ENCODE data around the gene GATAD2A. TPM values are rescaled to one million over a fixed set of nuclear protein-coding genes. Genes with fewer than 3 reads are reported as not detected.

GATAD2A gene
- total and polyA plus RNA-seq, 2 of the 13 experiments (the other 11 are each of a cell fraction or from before 2014, with no cell fraction given): 16.8 to 28.6 TPM

- H3K79me2 ChIP-seq (ENCODE audit: insufficient read depth, low read length): peaks cover 85% of the 10 kb centered on the region
- ChIA-PET CTCF (ENCODE audit: low intra/inter-chr PET ratio, low total read pairs) (no interaction called here), POLR2A (interaction anchor here (0.6 kb wide), 1 partner anchor 477 kb away, joined by 5 read pairs; no protein-coding TSS in a partner anchor)
- in situ Hi-C loops (cut with HindIII; ENCODE audit: extremely low pct_ligation_motif_present, low pct_unique_long_range_greater_than_20kb): no loop called here
- no peak for ATAC-seq
- 96% methylated on average over 11 of the region's 11 CpGs for WGBS (ENCODE audit: low lambda C conversion rate)
- H2AFZ ChIP-seq (ENCODE audit: low read length): no peak overlapping the region
- H3K9me3 ChIP-seq (ENCODE audit: low read length): no peaks in the 10 kb centered on the region
- no peak overlapping the region for H3K4me2 ChIP-seq (ENCODE audit: low read depth, low read length)
- H4K20me1 ChIP-seq (ENCODE audit: insufficient read depth, low read length): peaks cover 17% of the 10 kb centered on the region; the same call in 1 of the 2 replicates
- DNase-seq (ENCODE audit: low spot score): no peak
- H3K27me3 ChIP-seq (ENCODE audit: control insufficient read depth in 1 of 2, insufficient read depth in 2 of 2, low read length in 2 of 2): no peaks in the 10 kb centered on the region
- no peak overlapping the region for H3K27ac ChIP-seq (ENCODE audit: extremely low read length, insufficient read depth, low read length)
- no peak for FAIRE-seq
- no peak for TF ChIP-seq ESRRA (CRISPR knock-in tag; IDR thresholded peaks at IDR 0.05; ENCODE audit: low read depth)
- TF ChIP-seq ZMYM3 (CRISPR knock-in tag; IDR thresholded peaks at IDR 0.05): 0 out of 2 replicates have a peak, but pooled peaks have one; percentile 26
- peak; percentile 85 for TF ChIP-seq ZNF629 (CRISPR knock-in tag; conservative IDR thresholded peaks at IDR 0.05)
- H3K4me1 ChIP-seq (ENCODE audit: insufficient read depth, low read length): peaks cover 13% of the 10 kb centered on the region
- H3K36me3 ChIP-seq (replicated peaks in 1 of 2; ENCODE audit: control insufficient read depth in 1 of 2, insufficient read depth in 2 of 2, low read length in 2 of 2): peaks cover 1 to 10% of the 10 kb centered on the region in 2 experiments; a peak in 3 of 5 replicates
- H3K9ac ChIP-seq (ENCODE audit: insufficient read depth, low read depth, low read length): no peak overlapping the region
- no peak overlapping the region for H3K4me3 ChIP-seq (replicated peaks in 1 of 3; ENCODE audit: insufficient read depth in 1 of 3, low read depth in 2 of 3, low read length in 3 of 3)
- intact Hi-C loops (cut with micrococcal nuclease; ENCODE audit: unreplicated experiment): no loop called here
- no TSS peak for BruUV-seq (replicated peaks)
These were observed 38.6 kb downstream of the GATAD2A start for GRCh38 chr19:19443902-19444680.

- intact Hi-C loops (cut with micrococcal nuclease; ENCODE audit: unreplicated experiment) (no loop called here), in situ Hi-C loops (cut with HindIII; ENCODE audit: extremely low pct_ligation_motif_present, low pct_unique_long_range_greater_than_20kb) (no loop called here)
- Histone ChIP-seq H3K4me3 (replicated peaks in 1 of 3; ENCODE audit: insufficient read depth in 1 of 3, low read depth in 2 of 3, low read length in 3 of 3) (no peak overlapping the region), H3K36me3 (replicated peaks in 1 of 2; ENCODE audit: control insufficient read depth in 1 of 2, insufficient read depth in 2 of 2, low read length in 2 of 2) (peaks cover 1 to 10% of the 10 kb centered on the region in 2 experiments; a peak in 3 of 5 replicates), H3K79me2 (ENCODE audit: insufficient read depth, low read length) (peaks cover 87% of the 10 kb centered on the region), H3K4me1 (ENCODE audit: insufficient read depth, low read length) (peaks cover 13% of the 10 kb centered on the region), H3K9me3 (ENCODE audit: low read length) (no peaks in the 10 kb centered on the region), H4K20me1 (ENCODE audit: insufficient read depth, low read length) (peaks cover 17% of the 10 kb centered on the region; the same call in 1 of the 2 replicates), H3K27me3 (ENCODE audit: control insufficient read depth in 1 of 2, insufficient read depth in 2 of 2, low read length in 2 of 2) (no peaks in the 10 kb centered on the region), H2AFZ (ENCODE audit: low read length) (no peak overlapping the region), H3K4me2 (ENCODE audit: low read depth, low read length) (no peak overlapping the region), H3K9ac (ENCODE audit: insufficient read depth, low read depth, low read length) (no peak overlapping the region), H3K27ac (ENCODE audit: extremely low read length, insufficient read depth, low read length) (no peak overlapping the region)
- 94% methylated on average over 4 of the region's 4 CpGs for WGBS (ENCODE audit: low lambda C conversion rate)
- no peak for ATAC-seq
- CTCF ChIA-PET (ENCODE audit: low intra/inter-chr PET ratio, low total read pairs): no interaction called here
- FAIRE-seq: no peak
- no peak for TF ChIP-seq SALL2 (CRISPR knock-in tag; IDR thresholded peaks at IDR 0.05)
- no peak for TF ChIP-seq AKNA (CRISPR knock-in tag; IDR thresholded peaks at IDR 0.05; ENCODE audit: borderline replicate concordance)
- no peak for TF ChIP-seq ZNF768 (CRISPR knock-in tag; IDR thresholded peaks at IDR 0.05)
- TF ChIP-seq ZNF607 (CRISPR knock-in tag; IDR thresholded peaks at IDR 0.05; ENCODE audit: borderline replicate concordance): no peak
- no TSS peak for BruUV-seq (replicated peaks)
- POLR2A ChIA-PET: no interaction called here
- no peak for DNase-seq (ENCODE audit: low spot score)
These were observed 39.2 kb downstream of the GATAD2A start for GRCh38 chr19:19444681-19445155.
